Heart left ventricle (tissue), 13 donors: Measurements from ENCODE around the gene TMEM101.

ENCODE experiments used
- POLR2A ChIP-seq, 2 donors: fragments of 450-650 bp; IDR thresholded peaks; one replicate each; pipeline ENCODE4 v1.6.1; 2017; ENCODE audit warnings: antibody characterized with exemption in 2 of 2, mild to moderate bottlenecking in 2 of 2, moderate library complexity in 2 of 2
- TF ChIP-seq, protein P1 (sequence below), 12 donors: fragments of 200-600 bp; sonication (generic) in 4 of 12; IDR thresholded peaks; one replicate each; pipeline versions ENCODE4 v1.5.0 to v1.8.0; 2018 to 2022; ENCODE audit warnings: antibody characterized with exemption in 12 of 12, mild to moderate bottlenecking in 5 of 12
- donor health status: ischemic (EF 13 %, LVEDD 7.1; RV severe dilation, severe dysfunction).
- donor health status: DM: no; HTN: yes; CAD: no.
- donor health status: DM: no; HTN: no; CAD: no.
- donor health status: ischemic (EF 25% LVEDD 6.9; RV normal size, moderate dysfunction).
- donor health status: ischemic (EF 25% LVEDD 5.7; RV mildly dilated, moderate dysfunction).
- donor health status: ischemic (EF 35%, LVEDD 5.7; RV mildly dilated, moderate dysfunction).
- donor health status: nonischemic (EF 11% LVEDD 7.7; RV severe dilation, severe dysfunction).
- donor health status: DM: yes; HTN: yes; CAD: no.
- donor health status: PGD.
- donor health status: ischemic (EF 29% LVEDD 5.4; RV normal size, mild dysfunction).
- donor health status: nonischemic (EF 23%, LVEDD 6.1; RV moderate dilation, normal function).

DNA sequence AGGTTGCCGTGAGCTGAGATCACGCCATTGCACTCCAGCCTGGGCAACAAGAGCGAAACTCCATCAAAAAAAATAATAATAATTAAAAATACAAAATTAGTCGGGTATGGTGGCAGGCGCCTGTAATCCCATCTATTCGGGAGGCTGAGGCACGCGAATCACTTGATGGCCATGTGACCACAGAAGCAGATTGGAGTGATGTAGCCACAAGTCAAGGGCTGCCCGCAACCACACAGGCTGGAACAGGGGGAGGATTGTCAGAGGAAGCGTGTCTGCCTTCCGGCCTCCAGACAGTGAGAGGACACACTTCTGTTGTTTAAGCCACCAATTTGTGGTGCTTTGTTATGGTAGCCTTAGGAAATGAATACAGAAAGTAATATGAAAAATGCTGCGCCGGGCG, 22.1 kb downstream of the TMEM101 start:
- TF ChIP-seq, protein P1, sequence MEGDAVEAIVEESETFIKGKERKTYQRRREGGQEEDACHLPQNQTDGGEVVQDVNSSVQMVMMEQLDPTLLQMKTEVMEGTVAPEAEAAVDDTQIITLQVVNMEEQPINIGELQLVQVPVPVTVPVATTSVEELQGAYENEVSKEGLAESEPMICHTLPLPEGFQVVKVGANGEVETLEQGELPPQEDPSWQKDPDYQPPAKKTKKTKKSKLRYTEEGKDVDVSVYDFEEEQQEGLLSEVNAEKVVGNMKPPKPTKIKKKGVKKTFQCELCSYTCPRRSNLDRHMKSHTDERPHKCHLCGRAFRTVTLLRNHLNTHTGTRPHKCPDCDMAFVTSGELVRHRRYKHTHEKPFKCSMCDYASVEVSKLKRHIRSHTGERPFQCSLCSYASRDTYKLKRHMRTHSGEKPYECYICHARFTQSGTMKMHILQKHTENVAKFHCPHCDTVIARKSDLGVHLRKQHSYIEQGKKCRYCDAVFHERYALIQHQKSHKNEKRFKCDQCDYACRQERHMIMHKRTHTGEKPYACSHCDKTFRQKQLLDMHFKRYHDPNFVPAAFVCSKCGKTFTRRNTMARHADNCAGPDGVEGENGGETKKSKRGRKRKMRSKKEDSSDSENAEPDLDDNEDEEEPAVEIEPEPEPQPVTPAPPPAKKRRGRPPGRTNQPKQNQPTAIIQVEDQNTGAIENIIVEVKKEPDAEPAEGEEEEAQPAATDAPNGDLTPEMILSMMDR (IDR thresholded peaks at IDR 0.05): no peak
- TF ChIP-seq POLR2A (IDR thresholded peaks at IDR 0.05): no peak
